GM21360 (cell line): ENCODE data around the gene GDF9.

Source experiments
- ATAC-seq: cut with Tn5 transposase; IDR thresholded peaks from one replicate; pipeline ENCODE4 v1.9.1; 2021; ENCODE audit warnings: mild to moderate bottlenecking, moderate library complexity; ENCODE audit not compliant: unreplicated experiment

The GDF9 gene

GRCh38 chr5:132866342-132867045, at the start of gene GDF9, which contains the start of gene UQCRQ:
Gene GDF9 (minus strand): TSS chr5:132866469. CDS start chr5:132864533, 1,936 bp downstream.
Gene UQCRQ (plus strand): TSS chr5:132866642. CDS start chr5:132866882, 240 bp downstream.
- peak; percentile 97 for ATAC-seq

GRCh38 chr5:132915681-132916080, 49.4 kb upstream of the GDF9 start:
- ATAC-seq: no peak

DNA sequence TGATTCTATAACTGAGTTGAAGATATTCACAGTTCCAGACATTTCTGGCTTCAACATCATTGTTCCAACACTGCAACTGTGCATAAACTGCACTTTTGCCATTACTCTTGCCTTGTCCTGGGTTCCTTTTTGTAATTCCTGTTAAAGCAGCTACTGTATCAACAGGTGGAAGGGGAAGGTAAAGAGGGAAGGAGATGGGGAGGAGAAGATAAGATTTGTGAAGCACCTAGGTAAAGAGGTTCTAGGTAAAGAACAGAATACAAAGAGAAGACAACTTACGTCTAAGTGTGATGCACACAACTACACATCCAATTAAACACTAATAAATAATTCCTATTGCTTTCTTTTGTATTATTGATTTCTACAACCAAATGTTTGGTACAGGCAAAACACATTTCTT, 43.4 kb upstream of the GDF9 start:
- no peak for ATAC-seq

DNA sequence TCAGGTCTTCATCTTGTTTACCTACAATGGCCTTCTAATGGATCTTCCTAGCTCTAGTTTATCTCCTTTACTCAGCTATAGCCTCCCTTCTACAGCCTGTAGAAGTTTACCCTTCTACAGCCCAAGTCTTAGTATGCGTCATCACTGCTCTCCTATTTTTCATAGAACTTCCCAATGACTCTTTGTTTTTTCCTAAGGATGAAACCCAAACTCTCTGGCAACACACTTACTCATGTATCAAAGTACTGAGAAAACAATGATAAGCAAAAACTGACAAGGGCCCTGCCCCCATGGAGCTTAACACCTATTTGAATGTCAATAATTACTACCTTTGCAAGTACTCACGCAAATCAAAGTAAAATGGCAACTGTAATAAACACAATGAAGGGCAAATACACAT, 40.9 kb upstream of the GDF9 start:
- no peak for ATAC-seq

DNA sequence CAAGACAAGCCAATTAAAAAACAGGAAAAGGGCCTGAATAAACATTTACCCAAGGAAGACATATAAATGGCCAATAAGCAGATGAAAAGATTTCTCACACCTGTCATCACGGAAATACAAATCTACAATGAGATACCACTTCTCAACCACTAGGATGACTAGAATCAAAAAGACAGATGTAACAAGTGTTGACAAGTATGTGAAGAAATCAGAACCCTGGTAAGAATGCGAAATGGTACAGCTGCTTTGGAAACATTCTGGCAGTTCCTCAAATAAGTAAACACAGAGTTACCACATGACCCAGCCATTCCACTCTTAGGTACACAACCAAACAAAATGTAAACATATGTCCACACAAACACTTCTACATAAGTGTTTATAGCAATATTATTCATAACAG, 39.7 kb upstream of the GDF9 start:
- ATAC-seq: no peak

GRCh38 chr5:132901730-132902129, 35.5 kb upstream of the GDF9 start:
- no peak for ATAC-seq

DNA sequence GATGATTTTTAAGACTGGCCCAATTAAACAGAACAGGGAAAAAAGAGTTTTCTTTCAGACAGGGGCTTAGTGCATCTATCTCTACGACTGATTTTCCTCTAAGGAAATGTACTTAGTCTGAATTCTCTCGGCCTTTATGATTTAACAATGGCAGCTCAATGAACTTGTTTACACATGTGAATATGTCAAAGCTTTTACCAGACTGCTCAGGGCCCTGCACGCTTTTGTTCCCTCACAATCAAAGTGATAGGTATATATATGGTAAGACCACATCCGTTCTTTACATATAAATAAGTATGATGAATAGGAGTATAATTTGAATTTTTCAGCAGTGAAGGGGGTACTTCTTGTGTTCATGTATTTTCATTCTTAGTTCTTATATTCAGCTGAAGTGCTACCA, 34.8 kb upstream of the GDF9 start:
- ATAC-seq: no peak

DNA sequence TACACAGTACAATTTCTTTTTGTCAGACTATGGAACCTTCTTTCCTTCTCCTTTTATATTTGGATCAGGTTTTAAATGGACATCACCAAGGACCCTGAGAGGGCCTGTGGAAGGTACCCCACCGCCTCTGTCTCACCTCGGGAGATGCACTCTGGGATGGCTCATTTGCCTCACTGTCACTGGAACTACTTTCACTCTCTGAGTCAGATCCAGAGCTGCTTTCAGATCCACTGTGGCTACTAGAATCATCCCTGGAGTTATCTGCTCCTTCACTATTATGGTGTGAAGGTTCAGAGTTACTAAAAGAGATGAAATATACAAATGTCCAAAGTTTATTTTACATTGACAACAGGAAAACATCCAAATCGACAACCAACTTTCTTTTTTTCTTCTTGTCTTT, 31.8 kb upstream of the GDF9 start:
- ATAC-seq: no peak

DNA sequence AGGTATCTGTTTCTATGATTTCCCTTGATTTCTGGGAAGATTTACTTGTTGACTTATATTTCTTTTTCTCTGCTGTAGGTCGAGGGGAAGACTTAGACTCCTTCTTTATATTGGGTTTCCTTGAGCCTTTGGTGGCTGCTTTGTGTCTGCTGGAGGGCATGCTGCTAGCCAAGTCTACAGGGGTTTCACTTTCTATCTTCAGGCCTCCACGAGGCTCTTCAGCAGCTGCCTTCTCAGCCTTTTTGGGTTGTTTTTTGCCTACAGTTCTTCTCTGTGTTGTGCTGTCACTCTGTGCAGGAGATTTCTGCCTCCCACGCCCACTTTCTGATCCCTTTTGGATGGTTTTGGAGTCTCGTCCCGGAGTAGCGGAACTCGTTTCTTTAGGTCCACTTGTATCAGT, 30.4 kb upstream of the GDF9 start:
- no peak for ATAC-seq

GRCh38 chr5:132895719-132896305, 29.5 kb upstream of the GDF9 start:
- ATAC-seq: no peak

DNA sequence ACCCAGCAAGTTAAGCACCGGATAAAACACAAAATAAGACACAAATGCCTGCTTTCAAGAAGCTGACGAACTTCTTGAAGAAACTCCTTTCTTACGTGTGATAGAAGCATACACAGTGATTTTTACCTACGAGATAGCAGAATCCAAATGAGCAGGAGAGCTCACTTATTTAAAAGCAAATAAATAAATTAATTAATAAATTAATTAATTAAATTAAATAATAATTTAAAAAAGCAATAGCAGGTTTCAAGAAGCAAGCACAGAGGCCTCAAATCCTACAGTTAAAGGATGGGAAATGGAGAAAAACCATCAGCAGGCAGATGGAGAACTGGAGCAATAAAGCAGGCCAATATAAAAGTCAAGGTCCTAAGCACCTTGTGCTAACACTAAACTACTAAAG, 24.5 kb upstream of the GDF9 start:
- no peak for ATAC-seq

GRCh38 chr5:132889501-132889900, 23.2 kb upstream of the GDF9 start:
- ATAC-seq: no peak

- ATAC-seq: no peak
Measured at GRCh38 chr5:132887283-132887682, 21.0 kb upstream of the GDF9 start.

DNA sequence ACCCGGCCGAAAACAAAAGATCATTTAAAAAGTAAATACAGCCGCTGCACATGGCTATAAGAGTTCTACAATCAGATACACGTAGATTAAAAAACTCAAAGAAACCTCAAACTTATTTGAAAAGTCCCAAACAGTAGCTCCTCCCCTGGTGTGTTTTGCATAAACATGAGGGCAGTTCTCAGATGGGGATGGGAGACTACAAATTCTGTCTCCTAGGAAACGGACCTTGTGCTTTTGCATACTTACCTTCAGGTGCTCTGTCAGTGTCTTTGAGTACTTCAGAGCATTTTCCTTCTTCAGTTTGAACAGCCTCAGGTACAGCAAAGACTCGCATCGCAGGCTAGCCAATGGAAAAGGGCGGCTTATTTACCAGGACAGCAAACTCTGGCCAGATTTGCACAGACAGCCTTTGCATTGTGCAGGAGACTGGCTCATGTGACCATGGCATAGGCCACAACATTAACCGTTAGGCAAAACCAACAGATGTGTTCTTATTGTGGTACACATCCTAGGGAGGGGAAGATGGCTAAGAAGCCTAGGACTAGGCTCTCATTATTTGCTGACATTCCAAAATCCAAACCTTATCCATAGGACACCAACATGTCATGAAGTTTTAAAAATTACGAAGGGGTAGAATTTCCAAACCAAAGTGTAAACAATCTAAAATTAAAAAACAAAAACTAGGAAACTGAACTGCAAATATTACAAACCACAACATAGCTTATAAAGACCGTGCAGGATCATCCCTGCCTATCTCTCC, 20.0 kb upstream of the GDF9 start:
- ATAC-seq: no peak

- ATAC-seq: no peak
Measured at GRCh38 chr5:132884548-132884947, 18.3 kb upstream of the GDF9 start.

DNA sequence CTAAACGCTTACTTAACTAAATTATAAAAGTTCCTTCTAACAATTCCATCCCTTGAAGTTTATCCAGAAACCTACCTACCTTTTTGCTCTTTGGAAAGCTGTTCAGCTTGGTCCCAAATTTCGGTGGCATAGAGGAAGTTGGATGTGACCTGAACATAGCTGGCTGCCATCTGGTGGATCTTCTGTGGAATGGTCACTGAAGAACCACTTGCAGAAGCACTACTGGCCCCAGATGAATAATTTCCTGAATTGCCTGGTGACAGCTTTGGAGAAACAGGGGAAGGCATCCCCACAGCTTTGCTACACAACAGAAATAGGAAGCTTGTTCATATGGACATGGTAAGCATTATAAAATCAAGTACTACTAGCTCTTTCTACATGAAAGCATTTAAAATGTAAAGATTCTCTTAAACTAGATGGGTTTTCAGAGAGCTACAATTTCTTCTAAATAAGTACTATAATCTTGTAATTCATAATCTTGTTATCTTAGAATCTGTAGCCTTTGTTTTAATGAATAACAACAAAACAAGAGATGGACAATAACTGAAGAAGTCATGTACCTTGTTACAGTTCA, 17.1 kb upstream of the GDF9 start:
- ATAC-seq: no peak

- ATAC-seq: no peak
Measured at GRCh38 chr5:132877938-132878337, 11.7 kb upstream of the GDF9 start.

GRCh38 chr5:132877466-132877865, 11.2 kb upstream of the GDF9 start:
- ATAC-seq: no peak

DNA sequence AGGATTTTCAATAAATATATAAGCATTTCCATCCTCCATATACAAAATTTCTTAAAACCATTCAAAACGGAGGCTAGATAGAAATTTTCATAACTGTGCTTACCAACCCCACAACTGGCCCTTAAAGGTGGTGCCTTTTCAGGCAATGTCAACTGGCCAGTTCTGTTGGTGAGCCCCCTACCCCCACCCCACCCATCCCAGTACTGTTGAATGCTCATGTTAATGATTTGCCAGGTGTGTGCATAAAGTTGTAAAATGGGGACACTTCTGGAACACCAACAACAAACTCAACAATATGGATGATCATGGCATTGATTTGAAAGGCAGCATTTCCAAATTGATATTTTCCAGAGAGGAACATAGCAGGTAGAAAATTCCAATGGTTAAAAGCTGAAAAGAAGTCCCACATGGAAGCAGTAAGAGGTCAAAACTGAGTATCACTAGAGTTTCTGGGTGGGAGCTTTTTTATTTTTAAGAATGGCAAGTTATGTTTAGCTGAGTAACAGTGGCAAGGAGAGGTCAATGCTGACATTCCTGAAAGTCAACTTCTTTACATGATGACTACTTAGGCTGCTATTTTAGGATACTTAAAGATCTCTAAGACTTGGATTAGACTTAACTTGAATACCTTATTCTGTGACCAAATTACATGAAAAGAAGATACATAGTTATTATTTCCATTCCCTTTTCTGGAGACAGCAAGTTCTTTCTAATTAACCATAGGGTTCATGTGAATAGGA, 9.9 kb upstream of the GDF9 start:
- ATAC-seq: no peak

- ATAC-seq: no peak
Measured at GRCh38 chr5:132873930-132874271, 7.6 kb upstream of the GDF9 start.
